HG03097 (cell line): ENCODE measurements around the gene KIF26B.

ENCODE experiments used
- ATAC-seq: cut with Tn5 transposase; IDR thresholded peaks from one replicate; pipeline ENCODE4 v1.9.1; 2021; ENCODE audit not compliant: unreplicated experiment, low FRiP score

Gene KIF26B

GRCh38 chr1:245606157-245606725 lies 451.5 kb downstream of the KIF26B start:
- no peak for ATAC-seq

GRCh38 chr1:245608271-245608670 lies 453.5 kb downstream of the KIF26B start:
- no peak for ATAC-seq

GRCh38 chr1:245609354-245610150 lies 454.8 kb downstream of the KIF26B start:
- no peak for ATAC-seq

GRCh38 chr1:245611251-245611650 lies 456.5 kb downstream of the KIF26B start:
- no peak for ATAC-seq

GRCh38 chr1:245614476-245614875 lies 459.7 kb downstream of the KIF26B start:
- no peak for ATAC-seq

- ATAC-seq = no peak
Measured at GRCh38 chr1:245615001-245615400, 460.2 kb downstream of the KIF26B start.

- ATAC-seq = no peak
Measured at GRCh38 chr1:245621589-245621988, 466.8 kb downstream of the KIF26B start.

- ATAC-seq = no peak
Measured at GRCh38 chr1:245622332-245623014, 467.7 kb downstream of the KIF26B start.

- no peak for ATAC-seq
Measured at GRCh38 chr1:245641384-245641783, 486.6 kb downstream of the KIF26B start.

- no peak for ATAC-seq
Measured at GRCh38 chr1:245645406-245645805, 490.6 kb downstream of the KIF26B start.

- no peak for ATAC-seq
Measured at GRCh38 chr1:245645894-245646293, 491.1 kb downstream of the KIF26B start.

- ATAC-seq = no peak
Measured at GRCh38 chr1:245648749-245649522, 494.2 kb downstream of the KIF26B start.

GRCh38 chr1:245649666-245650065 lies 494.9 kb downstream of the KIF26B start:
- no peak for ATAC-seq

GRCh38 chr1:245650441-245650960 lies 495.7 kb downstream of the KIF26B start:
- ATAC-seq = no peak

GRCh38 chr1:245651093-245651492 lies 496.3 kb downstream of the KIF26B start:
- no peak for ATAC-seq

- no peak for ATAC-seq
Measured at GRCh38 chr1:245652116-245652515, 497.3 kb downstream of the KIF26B start.

- ATAC-seq = no peak
Measured at GRCh38 chr1:245652660-245653427, 498.1 kb downstream of the KIF26B start.

GRCh38 chr1:245654460-245655050 lies 499.8 kb downstream of the KIF26B start:
- no peak for ATAC-seq

- ATAC-seq = no peak
Measured at GRCh38 chr1:245656189-245656717, 501.5 kb downstream of the KIF26B start.
